Hippocampal formation (tissue), 2 donors: ENCODE measurements around the gene TSPEAR.
"Not testable (repeated sequence)": the region's sequence is repeated elsewhere in the genome, so short reads cannot be mapped to it uniquely, and the experiment has no call there.

Source experiments
- DNase-seq, 2 donors: peaks; one replicate each; lab custom pipeline; 2025; lab: John Stamatoyannopoulos, UW

The TSPEAR gene

GRCh38 chr21:44702111-44702972 is 9.0 kb downstream of the TSPEAR start:
- no peak for DNase-seq

GRCh38 chr21:44701541-44701940 is 9.8 kb downstream of the TSPEAR start:
- DNase-seq, result no peak

GRCh38 chr21:44701023-44701400 is 10.4 kb downstream of the TSPEAR start:
- no peak for DNase-seq

DNA sequence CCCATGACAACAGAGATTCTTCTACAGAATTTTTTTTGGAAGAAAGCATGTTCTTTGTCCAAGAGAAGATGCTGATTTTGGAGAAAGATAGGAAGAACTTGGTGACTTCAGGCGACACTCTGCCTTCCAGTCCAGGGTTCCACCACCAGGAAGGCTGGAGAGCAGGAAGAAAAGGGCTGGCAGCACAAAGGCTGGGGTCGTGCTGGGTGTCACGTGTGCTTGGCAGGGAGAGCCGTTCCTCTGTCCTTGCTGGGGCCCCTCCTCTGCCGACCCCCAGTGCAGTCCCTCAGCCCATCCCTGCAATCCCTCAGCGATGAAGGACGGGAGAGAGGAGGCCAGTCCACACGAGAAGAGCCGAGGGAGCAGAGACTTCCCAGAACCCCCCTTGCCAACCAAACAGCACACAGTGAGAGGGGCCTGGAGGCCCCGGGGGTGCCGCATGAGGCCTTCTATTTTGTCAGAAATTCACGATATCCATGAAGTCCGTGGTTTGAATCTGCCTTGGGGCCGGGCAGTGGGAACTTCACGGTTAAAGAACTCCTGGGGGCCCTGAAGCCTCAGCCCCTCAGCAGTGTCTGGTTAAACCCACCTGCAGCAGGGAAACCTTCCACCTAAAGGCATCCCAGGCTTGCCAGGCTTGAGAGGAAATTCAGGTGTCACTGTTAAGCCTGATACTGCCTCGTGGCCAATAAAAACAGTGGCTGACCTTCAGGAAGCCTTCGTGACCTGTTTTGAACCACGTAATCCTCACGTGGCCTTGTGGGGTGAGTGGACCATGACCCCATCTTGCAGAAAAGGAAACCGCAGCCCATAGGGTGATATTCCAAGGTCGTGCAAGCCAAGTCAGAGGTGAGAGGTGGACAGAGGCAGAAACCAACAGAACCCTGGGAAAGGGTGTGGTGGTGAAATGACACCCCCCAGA is 11.0 kb downstream of the TSPEAR start:
- DNase-seq, result no peak

DNA sequence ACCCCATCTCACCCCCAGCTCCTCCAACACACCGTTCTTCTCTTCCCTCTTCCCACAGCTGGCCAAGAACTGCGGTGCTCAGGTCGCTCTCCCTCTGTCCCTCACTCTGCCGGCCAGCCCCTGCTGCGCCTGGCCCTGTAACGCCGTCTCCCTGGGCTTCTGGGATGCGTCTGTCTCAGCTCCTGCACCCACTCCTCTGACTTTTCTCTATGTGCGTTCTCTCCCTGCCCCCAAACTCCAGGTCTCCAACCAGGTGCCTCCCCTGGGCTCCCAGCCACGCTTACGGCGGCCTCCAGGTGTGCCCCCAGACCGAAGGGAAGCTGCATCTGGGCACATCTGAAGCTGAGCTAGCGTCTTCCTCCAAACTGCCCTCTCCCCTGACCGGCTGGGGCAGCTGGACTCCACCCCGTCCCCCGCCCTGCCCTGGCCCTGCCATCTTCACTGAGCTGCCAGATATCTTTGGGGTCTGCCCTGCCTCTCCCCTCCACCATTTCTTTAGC is 11.8 kb downstream of the TSPEAR start:
- DNase-seq, result no peak

DNA sequence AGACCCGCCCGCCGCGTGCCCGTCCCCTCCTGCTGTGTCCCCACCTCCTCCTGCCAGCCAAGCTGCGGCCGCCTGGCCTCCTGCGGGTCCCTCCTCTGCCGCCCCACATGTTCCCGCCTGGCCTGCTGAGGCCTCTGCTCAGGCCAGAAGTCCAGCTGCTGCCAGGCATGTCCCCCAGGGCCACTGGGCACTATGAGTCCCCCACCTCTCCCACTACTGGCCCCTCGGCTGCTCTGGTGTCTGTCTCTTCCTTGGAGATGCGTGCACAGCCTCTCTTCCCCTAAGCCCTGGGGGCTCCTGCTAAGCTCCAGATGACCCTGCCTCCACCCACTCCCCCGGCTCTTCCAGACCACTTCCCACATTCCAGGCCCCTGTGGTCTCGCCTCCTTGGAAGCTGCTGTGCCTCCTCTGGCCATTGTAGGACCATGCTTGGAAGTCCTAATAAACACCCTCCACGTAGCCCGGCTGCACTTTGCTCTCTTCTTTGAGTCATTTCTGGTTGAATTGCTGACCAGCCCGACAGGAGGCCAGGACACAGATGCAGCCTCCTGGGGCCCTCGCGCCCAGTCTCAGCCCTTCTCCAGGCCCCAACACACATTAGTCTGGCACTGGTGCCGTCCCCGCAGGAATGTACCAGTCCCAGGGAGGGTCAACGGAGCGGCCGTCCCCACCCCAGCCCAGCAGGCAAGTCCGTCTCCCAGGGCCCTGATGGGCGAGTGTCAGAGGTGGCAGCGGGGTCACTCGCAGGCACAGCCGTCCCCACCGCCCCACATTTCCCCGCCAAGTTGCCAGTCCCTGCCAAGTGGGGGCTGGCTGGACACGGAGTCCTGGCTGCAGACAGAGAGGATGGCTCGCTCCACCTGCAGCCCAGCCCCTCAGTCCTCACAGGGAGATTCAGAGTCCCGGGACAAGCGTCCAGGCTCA is 13.3 kb downstream of the TSPEAR start:
- no peak for DNase-seq

GRCh38 chr21:44697172-44697810 is 14.1 kb downstream of the TSPEAR start, which contains the start of gene KRTAP10-12:
Gene KRTAP10-12, plus strand, starts transcription at chr21:44697172. Its CDS starts 30 bp downstream, at chr21:44697202.
- not testable (repeated sequence) for DNase-seq

- DNase-seq, result no peak
Observed at GRCh38 chr21:44696572-44696971, 14.8 kb downstream of the TSPEAR start.

DNA sequence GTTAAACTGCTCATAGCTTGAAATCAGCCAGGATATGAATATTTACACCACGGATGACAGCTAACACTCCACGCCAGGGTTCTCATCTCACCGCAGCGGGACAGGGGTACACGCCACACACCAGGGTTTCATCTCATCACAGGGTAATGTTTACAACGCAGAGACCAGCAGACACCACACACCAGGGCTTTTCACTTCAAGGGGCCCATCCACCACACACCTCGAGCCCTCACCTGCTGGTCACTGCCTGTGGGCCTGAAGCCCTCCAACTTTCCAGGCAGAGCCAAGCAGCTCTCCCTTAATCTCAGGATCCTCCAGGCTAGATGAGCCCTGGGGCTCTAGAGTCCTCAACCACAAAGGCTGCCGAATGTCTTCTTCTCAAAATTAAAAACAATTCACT is 15.7 kb downstream of the TSPEAR start:
- DNase-seq, result no peak

GRCh38 chr21:44695184-44695583 is 16.2 kb downstream of the TSPEAR start:
- DNase-seq, result no peak

GRCh38 chr21:44694776-44695175 is 16.6 kb downstream of the TSPEAR start:
- no peak for DNase-seq

GRCh38 chr21:44692798-44693512 is 18.4 kb downstream of the TSPEAR start:
- no peak for DNase-seq

- no peak for DNase-seq
Observed at GRCh38 chr21:44691686-44692085, 19.7 kb downstream of the TSPEAR start.

GRCh38 chr21:44689740-44690139 is 21.6 kb downstream of the TSPEAR start:
- not testable (repeated sequence) for DNase-seq

DNA sequence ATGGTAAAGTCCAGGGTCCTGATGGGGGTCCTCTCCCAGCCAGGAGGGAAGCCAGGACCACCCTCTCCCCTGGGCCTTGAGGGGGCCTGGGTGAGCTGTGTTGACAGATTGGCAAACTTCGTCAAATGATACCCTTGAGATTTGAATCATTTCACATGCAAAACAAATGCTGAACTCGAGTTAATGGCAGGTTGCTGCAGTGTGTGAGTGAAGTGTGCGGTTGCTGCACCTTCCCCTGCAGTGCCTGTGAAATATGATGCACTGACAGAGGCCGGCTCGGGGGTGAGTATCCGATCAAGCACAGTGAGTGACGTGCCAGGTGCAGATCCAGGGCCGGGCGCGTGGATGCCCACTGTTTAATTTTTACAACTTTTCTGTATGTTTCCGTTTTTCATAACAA is 23.7 kb downstream of the TSPEAR start:
- DNase-seq, result no peak

DNA sequence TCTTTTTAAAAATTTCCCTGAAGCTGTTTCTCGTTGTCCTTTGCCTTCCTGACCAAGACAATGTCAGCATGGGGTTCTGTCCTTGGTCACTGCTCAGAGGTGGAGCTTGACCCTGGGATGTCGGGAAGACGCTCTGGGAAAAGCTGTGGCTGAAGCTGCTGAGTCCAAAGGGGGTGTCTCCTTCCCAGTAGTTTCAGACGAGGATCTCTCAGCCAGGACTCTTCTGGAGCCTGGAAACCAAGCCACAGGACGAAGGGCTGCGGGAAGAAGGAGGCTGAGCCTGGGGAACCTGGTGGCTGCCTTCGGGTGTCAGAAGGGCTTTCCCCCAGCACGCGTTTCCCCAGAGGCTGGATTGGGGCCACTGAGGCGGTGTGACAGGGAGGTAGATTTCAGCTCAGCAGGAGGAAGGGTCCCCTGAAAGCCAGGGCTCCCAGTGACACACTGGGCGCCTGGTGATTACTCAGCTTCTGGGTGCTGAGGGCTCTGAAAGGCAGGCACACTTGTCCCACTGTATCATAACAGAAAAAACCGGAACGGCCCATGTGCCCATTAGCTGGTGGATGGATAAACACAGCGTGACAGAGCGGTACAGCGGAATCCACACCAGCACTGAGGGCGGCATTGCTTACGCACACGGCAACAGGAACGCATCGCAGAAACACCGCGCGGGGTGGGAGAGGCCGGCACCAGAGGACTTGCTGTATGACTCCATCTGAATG is 24.4 kb downstream of the TSPEAR start:
- DNase-seq, result no peak

DNA sequence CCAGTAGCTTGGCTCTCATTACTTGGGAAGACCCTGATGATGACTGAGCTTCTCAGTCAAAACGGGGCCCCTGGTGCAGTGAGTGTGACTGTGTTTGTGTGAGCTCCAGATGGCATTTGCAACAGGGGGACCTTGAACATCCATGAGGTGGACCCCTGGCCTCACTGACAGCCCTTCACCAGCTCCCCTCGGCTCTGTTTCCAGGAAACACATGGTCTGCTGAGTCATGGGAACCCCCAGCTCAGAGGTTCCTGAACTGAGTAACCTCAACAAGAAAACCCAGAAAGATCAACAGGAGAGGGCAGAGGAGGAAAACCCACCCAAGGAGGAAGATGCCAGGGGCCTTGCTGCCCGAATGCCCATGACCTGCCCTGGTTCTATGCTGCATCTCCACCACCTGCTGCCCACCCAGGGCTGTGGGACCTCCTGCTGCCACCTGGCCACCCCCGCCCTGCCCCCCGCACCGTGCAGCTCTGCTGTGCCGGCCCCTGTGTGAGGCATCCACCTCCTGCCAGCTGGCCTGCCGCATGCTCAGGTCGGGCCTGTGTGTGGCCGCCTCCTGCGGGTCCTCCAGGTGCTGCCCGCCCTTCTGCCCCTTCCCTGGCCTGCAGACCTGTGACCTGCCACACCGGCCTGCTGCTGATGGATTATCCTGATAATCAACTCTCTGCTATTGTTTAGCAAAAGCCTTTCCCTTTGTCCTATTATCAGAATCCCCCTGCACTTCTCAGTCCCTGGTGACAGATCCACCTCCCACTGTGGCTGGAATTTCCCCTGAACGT is 25.2 kb downstream of the TSPEAR start:
- no peak for DNase-seq

DNA sequence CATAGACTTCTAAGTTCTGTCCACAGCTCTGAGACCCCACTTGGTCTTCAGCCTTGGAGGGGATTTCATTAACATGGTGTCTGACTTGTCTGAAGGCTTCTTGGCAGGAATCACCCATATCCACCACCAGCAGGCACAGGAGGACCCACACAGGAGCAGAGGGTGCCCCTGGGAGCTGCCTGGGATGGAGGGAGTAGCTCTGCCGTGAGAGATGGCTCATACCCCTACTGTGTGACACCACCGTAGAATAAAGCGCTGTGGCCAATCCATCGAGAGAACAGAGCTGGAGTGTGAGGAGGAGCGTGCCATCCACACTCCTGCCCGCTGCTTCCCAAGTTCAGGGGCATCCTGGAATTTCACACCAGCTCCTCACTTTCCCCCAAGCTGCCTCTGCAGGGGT is 26.3 kb downstream of the TSPEAR start:
- not testable (repeated sequence) for DNase-seq

DNA sequence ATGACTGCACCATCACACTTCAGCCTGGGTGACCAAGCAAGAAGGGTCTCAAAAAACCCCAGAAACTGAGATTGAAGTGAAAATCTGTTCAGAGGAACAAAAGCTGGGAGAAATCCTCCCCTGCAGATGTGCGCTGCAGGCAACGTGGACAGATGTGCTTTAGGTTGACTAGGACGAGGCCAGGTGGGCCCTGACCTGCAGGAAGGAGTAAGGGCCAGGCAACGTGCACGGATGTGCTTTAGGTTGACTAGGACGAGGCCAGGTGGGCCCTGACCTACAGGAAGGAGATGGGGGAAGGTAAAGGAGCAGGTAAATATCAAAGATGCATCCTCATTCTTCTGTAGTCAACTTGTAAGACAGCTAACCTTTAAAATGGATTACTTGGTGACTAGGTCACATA is 26.9 kb downstream of the TSPEAR start:
- no peak for DNase-seq
